Neural progenitor cell (in vitro differentiated cells): ENCODE measurements around the gene CAPNS1.

Source experiments
- CTCF ChIP-seq: fragments of 200-600 bp; sonication (generic); IDR thresholded peaks from 2 replicates; pipeline ENCODE4 v1.5.1; 2017; ENCODE audit warnings: antibody characterized with exemption, mild to moderate bottlenecking
- EZH2 ChIP-seq: fragments of 200-600 bp; sonication (generic); IDR thresholded peaks from 2 replicates; pipeline ENCODE4 v1.6.1; 2017; ENCODE audit warnings: antibody characterized with exemption, mild to moderate bottlenecking, moderate library complexity
- EZH2phosphoT487 ChIP-seq: fragments of 200-600 bp; sonication (generic); IDR thresholded peaks from 2 replicates; pipeline ENCODE4 v1.6.1; 2017; ENCODE audit warnings: antibody characterized with exemption

DNA sequence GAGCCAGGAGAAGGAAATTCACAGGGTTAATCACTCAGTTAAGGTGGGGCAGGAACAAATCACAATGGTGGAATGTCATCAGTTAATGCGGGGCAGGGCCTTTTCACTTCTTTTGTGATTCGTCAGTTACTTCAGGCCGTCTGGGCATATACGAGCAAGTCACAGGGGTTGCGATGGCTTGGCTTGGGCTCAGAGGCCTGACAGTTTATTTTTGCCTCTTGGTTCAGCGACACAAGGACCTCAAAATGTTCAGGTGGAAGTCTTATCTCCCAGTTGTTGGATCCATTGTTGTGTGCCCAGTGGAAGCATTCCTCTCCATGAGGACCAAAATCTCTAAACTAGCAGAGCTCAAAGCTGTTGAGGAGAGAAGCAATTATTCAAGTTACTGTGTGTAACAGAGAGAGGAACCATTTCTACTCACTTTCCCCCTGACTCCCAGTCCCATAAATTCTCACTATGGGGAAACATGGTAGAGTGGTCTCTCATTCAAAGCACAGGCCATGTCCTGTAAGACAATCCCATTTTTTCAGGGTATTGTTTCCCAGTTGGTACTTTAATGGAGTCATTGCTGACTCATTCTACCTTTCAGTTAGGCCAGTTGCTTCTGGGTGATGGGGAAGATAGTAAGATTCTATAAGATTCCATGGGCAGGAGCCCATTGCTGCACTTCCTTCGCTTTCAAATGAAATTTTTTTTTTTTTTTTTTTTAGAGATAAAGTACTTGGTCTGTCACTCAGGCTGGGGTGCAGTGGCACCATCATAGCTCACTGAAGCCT is 21.1 kb downstream of the CAPNS1 start:
- TF ChIP-seq CTCF (no peak), EZH2phosphoT487 (no peak), EZH2 (no peak)
